Chondrocyte (in vitro differentiated cells): ENCODE data around the gene ENTPD6. TPM values are rescaled to one million over a fixed set of nuclear protein-coding genes. Genes with fewer than 3 reads are reported as not detected.

ENCODE experiments used
- DNase-seq: peaks from one replicate; pipeline ENCODE4 v3.0.0; 2021; ENCODE audit warnings: mixed read lengths, low spot score
- H3K27ac Mint-ChIP-seq: one replicate; pipeline ENCODE4 v1.8.0; 2021; ENCODE audit warnings: mild to moderate bottlenecking, moderate library complexity, mixed read lengths; ENCODE audit not compliant: unreplicated experiment
- H3K27me3 Mint-ChIP-seq: 2 replicates; pipeline ENCODE4 v1.8.0; 2021; ENCODE audit warnings: low read depth, mixed read lengths
- H3K36me3 Mint-ChIP-seq: 2 replicates; pipeline ENCODE4 v1.8.0; 2021; ENCODE audit warnings: low read depth, mixed read lengths
- H3K4me1 Mint-ChIP-seq: 2 replicates; pipeline ENCODE4 v1.8.0; 2021; ENCODE audit warnings: low read depth, mild to moderate bottlenecking, mixed read lengths
- H3K4me3 Mint-ChIP-seq: one replicate; pipeline ENCODE4 v1.8.0; 2021; ENCODE audit warnings: mild to moderate bottlenecking, moderate library complexity, mixed read lengths; ENCODE audit not compliant: unreplicated experiment
- H3K9me3 Mint-ChIP-seq: 2 replicates; pipeline ENCODE4 v1.8.0; 2021; ENCODE audit warnings: low read depth, mixed read lengths
- total RNA-seq: library from RNA; stranded (reverse); gene quantifications from 3 replicates; pipeline ENCODE4 v1.2.1, GENCODE V29; 2021
- TF ChIP-seq, protein P1 (sequence below): fragments of 200-600 bp; sonication (generic); IDR thresholded peaks from 2 replicates; pipeline ENCODE4 v1.5.0; 2021; ENCODE audit warnings: antibody characterized with exemption, mild to moderate bottlenecking, moderate library complexity

The ENTPD6 gene
- total RNA-seq, 1 donor from 2014 or later, result 53.5 TPM

DNA sequence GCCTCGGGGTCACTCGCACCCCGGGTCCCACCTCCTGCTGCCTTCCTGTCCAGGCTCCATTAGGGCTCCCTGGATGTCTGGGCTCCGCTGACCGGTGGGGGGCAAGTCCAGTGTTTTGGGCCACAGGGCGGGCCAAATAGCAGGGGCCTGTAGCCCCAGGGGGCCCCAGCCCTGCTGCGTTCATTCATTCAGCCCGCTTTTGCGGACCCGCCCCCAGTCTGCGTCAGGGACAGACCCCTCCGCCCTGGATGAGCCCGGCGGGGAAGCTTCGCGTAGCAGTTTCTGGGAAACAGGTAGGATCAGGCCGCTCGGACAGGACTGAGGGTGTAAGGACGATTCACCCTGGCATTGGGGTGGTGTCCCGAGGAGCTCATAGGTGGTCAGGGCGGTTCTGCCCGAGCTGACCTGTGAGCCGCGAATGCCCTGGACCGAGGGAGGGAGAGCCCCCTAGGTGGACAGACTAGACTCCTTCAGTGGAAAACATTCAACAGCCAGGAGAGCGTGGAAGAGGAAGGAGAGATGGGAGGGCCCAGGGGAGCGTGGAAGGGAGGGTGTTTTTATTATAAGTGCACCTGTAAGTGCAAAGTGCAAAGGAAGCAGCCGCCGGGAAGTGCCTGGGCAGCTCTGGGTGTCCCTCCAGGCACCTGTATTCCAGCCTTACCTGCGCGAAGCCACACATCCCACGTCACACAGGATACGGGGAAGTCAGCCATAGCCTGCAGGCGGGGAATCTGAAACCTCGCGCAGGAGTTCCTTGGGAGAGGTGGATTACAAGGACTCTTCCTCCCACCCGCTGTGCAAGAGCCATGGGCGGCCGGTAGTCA, 662 bp downstream of the ENTPD6 start:
- Mint-ChIP-seq H3K27me3 (no peaks in the 10 kb centered on the region), H3K4me1 (peaks cover 49% of the 10 kb centered on the region), H3K9me3 (no peaks in the 10 kb centered on the region), H3K36me3 (no peaks in the 10 kb centered on the region), H3K27ac (peak overlapping the region; percentile 78), H3K4me3 (peak overlapping the region; percentile 95)
- TF ChIP-seq, protein P1, sequence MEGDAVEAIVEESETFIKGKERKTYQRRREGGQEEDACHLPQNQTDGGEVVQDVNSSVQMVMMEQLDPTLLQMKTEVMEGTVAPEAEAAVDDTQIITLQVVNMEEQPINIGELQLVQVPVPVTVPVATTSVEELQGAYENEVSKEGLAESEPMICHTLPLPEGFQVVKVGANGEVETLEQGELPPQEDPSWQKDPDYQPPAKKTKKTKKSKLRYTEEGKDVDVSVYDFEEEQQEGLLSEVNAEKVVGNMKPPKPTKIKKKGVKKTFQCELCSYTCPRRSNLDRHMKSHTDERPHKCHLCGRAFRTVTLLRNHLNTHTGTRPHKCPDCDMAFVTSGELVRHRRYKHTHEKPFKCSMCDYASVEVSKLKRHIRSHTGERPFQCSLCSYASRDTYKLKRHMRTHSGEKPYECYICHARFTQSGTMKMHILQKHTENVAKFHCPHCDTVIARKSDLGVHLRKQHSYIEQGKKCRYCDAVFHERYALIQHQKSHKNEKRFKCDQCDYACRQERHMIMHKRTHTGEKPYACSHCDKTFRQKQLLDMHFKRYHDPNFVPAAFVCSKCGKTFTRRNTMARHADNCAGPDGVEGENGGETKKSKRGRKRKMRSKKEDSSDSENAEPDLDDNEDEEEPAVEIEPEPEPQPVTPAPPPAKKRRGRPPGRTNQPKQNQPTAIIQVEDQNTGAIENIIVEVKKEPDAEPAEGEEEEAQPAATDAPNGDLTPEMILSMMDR, result peak; percentile 39
- DNase-seq, result no peak

DNA sequence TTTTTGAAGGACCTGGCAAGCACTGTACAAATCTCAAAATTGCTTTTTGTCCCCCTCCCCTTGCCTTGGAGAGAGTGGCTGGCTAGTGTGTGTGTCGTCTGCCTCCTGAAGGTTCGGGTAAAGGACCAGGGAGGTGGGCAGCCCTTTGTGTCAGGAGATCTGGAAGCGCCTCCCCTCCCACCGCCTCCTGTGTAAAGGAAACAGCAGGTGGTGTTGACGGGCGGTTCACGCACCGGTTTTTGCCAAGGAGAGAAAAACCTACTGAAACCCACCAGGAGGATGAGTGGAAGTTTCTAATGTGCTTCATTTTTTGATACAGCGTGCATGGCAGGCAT, 1.2 kb downstream of the ENTPD6 start:
- H3K36me3 Mint-ChIP-seq, result no peaks in the 10 kb centered on the region
- H3K27ac Mint-ChIP-seq, result no peak overlapping the region
- H3K9me3 Mint-ChIP-seq, result no peaks in the 10 kb centered on the region
- no peaks in the 10 kb centered on the region for H3K27me3 Mint-ChIP-seq
- TF ChIP-seq, protein P1, result no peak
- H3K4me3 Mint-ChIP-seq, result peak overlapping the region; percentile 95
- no peak for DNase-seq
- peaks cover 49% of the 10 kb centered on the region for H3K4me1 Mint-ChIP-seq

DNA sequence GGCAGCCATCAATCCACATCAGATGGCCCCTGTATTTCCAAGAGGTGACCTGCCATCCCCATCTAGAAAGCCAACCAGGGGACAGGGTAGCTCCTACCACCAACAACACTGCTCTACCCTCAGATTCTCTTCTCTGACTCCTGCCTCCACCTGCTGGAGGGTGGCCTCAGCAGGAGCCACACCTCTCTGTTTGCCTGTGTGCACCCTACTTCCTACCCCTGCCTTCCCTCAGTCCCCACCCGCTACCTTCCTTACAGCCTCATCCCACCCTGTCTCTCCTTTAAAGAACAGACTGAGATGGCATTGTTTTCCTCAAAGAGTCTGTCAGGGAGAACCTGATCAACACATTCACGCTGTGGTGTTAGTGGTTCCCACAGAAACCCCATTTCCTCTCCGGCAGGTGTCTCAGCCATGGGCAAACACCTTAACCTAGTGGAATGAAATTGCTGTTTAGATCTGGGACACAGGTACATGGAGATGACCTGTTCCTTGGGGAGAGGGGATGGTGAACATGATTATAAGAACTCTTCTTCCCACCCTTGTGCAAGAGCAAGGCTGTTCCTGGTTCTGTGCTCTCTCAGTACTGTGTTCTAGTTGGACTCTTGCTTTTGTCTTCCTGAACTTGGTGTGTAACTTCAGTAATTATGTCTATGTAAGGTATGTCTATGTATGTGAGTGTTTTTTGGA, 1.8 kb downstream of the ENTPD6 start:
- TF ChIP-seq, protein P1, result no peak
- peaks cover 49% of the 10 kb centered on the region for H3K4me1 Mint-ChIP-seq
- no peaks in the 10 kb centered on the region for H3K9me3 Mint-ChIP-seq
- peak overlapping the region; percentile 19 for H3K27ac Mint-ChIP-seq
- H3K4me3 Mint-ChIP-seq, result peak overlapping the region; percentile 95
- H3K27me3 Mint-ChIP-seq, result no peaks in the 10 kb centered on the region
- H3K36me3 Mint-ChIP-seq, result no peaks in the 10 kb centered on the region
- DNase-seq, result no peak

DNA sequence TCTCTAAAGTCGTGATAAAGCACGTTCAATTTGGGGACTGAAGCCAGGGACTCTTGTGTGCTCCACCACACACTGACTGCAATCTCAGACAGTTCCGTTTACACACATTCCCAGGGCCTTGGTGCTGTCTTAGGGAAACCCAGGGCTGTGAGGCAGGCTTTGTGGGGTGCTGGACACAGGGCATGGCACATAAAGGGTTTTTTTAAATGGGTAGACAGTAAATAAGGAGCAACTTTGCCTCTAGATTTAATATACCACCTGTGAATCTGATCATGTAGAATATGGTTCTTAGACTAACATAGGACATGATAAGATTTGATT, 2.3 kb downstream of the ENTPD6 start:
- no peak overlapping the region for H3K27ac Mint-ChIP-seq
- peak overlapping the region; percentile 13 for H3K4me3 Mint-ChIP-seq
- no peaks in the 10 kb centered on the region for H3K9me3 Mint-ChIP-seq
- peaks cover 49% of the 10 kb centered on the region for H3K4me1 Mint-ChIP-seq
- no peaks in the 10 kb centered on the region for H3K36me3 Mint-ChIP-seq
- TF ChIP-seq, protein P1, result no peak
- DNase-seq, result no peak
- no peaks in the 10 kb centered on the region for H3K27me3 Mint-ChIP-seq

- Mint-ChIP-seq H3K4me3 (no peak overlapping the region), H3K4me1 (peaks cover 57% of the 10 kb centered on the region), H3K36me3 (peaks cover 2% of the 10 kb centered on the region), H3K27ac (peak overlapping the region; percentile 86), H3K9me3 (no peaks in the 10 kb centered on the region), H3K27me3 (no peaks in the 10 kb centered on the region)
- DNase-seq, result no peak
- TF ChIP-seq, protein P1, result no peak
Observed at GRCh38 chr20:25198663-25199383, 3.3 kb downstream of the ENTPD6 start.
